NCI-H524 (cell line): ENCODE measurements around the gene NLRP7.
"Not testable (repeated sequence)": the region's sequence is repeated elsewhere in the genome, so short reads cannot be mapped to it uniquely, and the experiment has no call there.

Experiments used
- DNase-seq, 2 experiments: peaks; one replicate each; lab custom pipeline; 2025; lab: John Stamatoyannopoulos, UW

NLRP7 gene

DNA sequence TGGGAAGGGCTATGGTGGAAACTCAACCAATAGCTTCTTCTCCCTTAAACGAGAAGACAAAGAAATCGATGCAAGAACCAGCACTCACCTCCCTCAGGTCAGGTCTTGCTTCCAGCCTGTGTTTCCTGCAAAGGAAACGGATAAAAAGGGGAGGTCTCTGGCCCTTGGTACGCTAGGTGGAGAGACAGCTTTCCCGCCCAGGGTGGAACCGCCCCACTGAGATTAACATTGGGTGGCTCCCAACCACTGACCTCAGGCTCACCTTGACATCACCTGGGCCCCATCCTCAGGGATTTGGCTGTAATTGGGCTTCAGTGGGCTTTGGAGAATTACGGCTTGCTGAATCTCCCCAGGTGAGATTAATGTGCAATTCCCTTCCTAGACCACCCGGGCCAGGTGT, at the start of gene NLRP7:
Gene NLRP7 (minus strand): TSS at position 150 of the 400 bp plus-strand sequence.
- DNase-seq: no peak

DNA sequence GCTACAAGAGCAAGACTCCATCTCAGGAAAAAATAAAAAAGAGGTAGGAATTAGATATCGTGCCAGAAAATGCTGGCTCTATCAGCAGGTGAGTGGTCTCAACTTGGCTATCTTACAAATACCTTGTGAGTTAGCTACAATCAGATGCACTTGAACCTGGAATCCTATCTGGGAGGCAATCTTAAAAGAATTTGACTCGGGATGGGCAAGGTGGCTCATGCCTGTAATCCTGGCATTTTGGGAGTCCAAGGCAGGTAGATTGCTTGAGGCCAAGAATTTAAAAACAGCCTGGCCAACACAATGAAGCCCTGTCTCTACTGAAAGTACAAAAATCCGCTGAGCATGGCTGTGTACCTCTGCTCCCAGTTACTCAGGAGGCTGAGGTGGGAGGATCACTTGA, 48.2 kb upstream of the NLRP7 start:
- no peak for DNase-seq

DNA sequence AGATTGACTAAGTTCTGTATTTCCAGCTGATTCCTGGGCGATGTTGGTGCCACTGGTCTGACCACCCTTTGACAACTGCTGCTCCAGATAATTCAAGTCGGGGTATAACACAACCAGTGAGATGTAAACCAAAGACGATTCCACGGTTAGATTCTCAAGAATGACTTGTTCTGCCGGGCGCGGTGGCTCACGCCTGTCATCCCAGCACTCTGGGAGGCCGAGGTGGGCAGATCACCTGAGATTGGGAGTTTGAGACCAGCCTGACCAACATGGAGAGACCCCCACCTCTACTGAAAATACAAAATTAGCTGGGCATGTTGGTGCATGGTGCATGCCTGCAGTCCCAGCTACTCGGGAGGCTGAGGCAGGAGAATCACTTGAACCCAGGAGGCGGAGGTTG, 42.2 kb upstream of the NLRP7 start:
- DNase-seq: not testable (repeated sequence)

DNA sequence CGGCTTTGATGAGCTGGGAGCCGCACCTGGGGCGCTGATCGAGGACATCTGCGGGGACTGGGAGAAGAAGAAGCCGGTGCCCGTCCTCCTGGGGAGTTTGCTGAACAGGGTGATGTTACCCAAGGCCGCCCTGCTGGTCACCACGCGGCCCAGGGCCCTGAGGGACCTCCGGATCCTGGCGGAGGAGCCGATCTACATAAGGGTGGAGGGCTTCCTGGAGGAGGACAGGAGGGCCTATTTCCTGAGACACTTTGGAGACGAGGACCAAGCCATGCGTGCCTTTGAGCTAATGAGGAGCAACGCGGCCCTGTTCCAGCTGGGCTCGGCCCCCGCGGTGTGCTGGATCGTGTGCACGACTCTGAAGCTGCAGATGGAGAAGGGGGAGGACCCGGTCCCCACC, 35.2 kb upstream of the NLRP7 start:
- DNase-seq: not testable (repeated sequence)

DNA sequence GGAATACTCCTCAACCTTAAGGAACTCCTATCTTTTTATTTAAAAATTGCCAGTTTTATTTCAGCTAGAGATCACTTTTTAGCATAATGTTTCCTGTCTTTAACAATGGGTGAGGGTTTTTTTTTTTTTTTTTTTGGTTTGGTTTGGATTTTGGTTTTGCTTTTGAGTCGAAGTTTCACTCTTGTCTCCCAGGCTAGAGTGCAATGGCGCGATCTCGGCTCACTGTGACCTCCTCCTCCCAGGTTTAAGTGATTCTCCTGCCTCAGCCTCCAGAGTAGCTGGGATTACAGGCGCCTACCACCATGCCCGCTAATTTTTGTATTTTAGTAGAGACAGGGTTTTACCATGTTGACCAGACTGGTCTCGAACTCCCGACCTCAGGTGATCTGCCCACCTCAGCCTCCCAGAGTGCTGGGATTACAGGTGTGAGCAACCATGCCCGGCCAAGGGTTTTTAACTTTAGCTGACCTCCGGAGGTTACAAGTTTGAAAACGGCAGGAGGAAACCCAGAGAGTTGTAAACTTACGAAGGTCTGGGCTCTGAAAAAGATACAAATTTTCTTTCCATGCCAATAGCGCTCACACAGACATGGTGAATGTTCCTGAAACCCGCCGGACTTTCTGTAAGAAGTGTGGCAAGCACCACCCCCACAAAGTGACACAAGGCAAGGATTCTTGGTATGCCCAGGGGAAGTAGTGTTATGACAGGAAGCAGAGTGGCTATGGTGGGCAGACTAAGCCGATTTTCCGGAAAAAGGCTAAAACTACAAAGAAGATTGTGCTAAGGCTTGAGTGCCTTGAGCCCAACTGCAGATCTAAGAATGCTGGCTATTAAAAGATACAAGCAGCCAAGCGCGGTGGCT, 26.1 kb upstream of the NLRP7 start:
- not testable (repeated sequence) for DNase-seq

DNA sequence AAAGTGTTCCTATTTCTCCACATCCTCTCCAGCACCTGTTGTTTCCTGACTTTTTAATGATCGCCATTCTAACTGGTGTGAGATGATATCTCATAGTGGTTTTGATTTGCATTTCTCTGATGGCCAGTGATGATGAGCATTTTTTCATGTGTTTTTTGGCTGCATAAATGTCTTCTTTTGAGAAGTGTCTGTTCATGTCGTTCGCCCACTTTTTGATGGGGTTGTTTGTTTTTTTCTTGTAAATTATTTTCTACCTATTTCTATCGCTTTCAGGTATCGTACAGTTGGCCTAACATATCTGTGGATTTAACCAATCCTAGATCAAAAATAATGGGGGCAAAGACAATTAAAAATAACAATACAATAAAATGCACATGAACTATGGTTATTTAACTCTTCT, 24.1 kb upstream of the NLRP7 start:
- not testable (repeated sequence) for DNase-seq

DNA sequence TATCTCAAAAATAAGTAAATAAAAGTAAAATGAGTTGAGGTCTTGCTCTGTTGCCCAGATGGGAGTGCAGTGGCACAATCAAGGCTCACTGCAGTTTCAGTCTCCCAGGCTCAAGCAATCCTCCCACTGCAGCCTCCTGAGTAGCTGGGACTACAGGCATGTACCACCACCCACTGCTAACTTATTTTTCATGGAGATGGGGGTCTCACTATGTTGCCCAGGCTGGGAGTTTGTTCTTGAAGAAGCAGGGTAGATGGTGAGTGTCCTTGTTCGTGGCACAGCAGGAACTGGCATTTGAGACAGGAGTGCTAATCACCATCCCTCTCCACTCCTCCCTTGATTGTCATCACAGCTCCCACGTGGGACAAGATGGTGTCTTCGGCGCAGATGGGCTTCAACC, 22.3 kb upstream of the NLRP7 start:
- DNase-seq: no peak

- DNase-seq: no peak
These were observed 20.3 kb upstream of the NLRP7 start for GRCh38 chr19:54967611-54968010.

GRCh38 chr19:54965055-54965454, 17.7 kb upstream of the NLRP7 start:
- DNase-seq: not testable (repeated sequence)

- DNase-seq: no peak
These were observed 12.5 kb upstream of the NLRP7 start for GRCh38 chr19:54959840-54960239.

- no peak for DNase-seq
These were observed 8.0 kb upstream of the NLRP7 start for GRCh38 chr19:54955376-54955775.

DNA sequence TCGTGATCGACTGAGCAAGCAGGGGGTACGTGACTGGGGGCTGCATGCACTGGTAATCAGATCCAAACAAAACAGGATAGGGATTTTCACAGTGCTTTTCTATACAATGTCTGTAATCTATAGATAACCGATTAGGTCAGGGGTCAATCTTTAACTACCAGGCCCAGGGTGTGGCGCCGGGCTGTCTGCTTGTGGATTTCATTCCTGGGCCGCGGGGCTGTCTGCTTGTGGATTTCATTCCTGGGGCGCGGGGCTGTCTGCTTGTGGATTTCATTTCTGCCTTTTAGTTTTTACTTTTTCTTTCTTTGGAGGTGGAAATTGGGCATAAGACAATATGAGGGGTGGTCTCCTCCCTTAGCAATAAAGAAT, 6.0 kb upstream of the NLRP7 start:
- not testable (repeated sequence) for DNase-seq

DNA sequence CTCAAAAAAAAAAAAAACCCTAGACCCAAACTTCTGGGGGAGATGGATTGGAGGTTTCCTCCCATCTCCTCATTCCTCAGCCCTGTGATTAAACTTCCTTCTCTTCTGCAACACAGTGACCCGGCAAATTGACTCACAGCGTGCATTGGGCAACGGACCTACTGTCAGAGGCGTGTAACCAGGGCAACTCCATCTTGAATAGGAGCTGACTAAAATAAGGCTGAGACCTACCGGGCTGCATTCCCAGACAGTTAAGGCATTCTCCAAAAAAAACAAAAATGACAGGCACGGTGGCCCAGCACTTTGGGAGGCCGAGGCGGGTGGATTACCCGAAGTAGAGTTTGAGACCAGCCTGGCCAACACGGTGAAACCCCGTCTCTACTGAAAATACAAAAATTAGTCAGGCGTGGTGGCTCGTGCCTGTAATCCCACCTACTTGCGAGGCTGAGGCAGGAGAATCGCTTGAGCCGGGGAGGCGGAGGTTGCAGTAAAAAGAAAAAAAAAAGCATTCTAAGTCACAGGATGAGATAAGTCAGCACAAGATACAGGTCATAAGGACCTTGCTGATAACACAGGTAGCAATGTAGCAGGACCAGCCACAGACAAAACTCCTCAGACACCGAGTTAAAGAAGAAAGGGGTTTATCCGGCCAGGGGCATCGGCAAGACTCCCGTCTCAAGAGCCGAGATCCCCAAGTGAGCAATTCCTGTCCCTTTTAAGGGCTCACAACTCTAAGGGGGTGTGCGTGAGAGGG, 5.4 kb upstream of the NLRP7 start:
- DNase-seq: no peak

DNA sequence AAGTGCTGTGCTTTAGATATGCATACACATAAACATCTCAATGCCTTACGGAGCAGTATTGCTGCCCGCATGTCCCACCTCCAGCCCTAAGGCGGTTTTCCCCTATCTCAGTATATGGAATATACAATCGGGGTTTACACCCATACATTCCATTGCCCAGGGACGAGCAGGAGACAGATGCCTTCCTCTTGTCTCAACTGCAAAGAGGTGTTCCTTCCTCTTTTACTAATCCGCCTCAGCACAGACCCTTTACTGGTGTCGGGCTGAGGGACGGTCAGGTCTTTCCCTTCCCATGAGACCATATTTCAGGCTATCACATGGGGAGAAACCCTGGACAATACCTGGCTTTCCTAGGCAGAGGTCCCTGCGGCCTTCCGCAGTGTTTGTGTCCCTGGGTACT, 3.2 kb upstream of the NLRP7 start:
- not testable (repeated sequence) for DNase-seq

- DNase-seq: no peak
These were observed 2.1 kb upstream of the NLRP7 start for GRCh38 chr19:54949412-54949811.

DNA sequence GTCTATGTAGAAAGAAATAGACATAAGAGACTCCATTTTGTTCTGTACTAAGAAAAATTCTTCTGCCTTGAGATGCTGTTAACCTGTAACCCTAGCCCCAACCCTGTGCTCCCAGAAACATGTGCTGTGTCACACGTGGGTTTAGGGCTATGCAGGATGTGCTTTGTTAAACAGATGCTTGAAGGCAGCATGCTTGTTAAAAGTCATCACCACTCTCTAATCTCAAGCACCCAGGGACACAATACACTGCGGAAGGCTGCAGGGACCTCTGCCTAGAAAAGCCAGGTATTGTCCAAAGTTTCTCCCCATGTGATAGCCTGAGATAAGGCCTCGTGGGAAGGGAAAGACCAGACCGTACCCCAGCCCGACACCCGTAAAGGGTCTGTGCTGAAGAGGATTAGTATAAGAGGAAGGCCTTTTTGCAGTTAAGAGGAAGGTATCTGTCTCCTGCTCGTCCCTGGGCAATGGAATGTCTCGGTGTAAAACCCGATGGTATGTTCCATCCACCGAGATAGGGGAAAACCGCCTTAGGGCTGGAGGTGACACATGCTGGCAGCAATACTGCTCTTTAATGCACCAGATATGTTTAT, 3.5 kb downstream of the NLRP7 start:
- not testable (repeated sequence) for DNase-seq

GRCh38 chr19:54939538-54939937, 7.8 kb downstream of the NLRP7 start:
- DNase-seq: not testable (repeated sequence)

- no peak for DNase-seq
These were observed 8.4 kb downstream of the NLRP7 start for GRCh38 chr19:54938906-54939305.

GRCh38 chr19:54937926-54938325, 9.4 kb downstream of the NLRP7 start:
- no peak for DNase-seq

- no peak for DNase-seq
These were observed 19.0 kb downstream of the NLRP7 start for GRCh38 chr19:54928299-54928698.

DNA sequence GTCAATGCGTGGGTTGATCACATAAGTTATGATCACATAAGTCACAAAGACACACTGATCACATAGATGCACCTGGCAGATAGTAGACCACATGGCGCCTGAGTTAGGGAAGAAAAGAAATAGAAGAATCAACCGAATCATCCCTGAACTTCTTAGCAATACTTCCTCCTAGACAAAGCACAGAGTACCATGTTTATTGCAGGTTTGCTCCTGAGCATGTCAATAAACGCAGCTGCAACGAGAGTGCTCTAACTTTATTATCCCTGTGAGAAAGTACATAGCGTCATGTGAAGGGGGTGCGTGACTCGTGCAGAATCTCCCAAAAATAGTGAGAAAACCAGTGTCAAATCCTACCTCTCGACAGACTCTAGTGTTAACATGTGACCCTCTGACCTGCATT, 24.1 kb downstream of the NLRP7 start:
- no peak for DNase-seq

- DNase-seq: no peak
These were observed 26.2 kb downstream of the NLRP7 start for GRCh38 chr19:54921082-54921481.
